GM21367 (cell line): ENCODE data around the gene ZNF611.
"Not testable (repeated sequence)": the region's sequence is repeated elsewhere in the genome, so short reads cannot be mapped to it uniquely, and the experiment has no call there.

Experiments used
- ATAC-seq: cut with Tn5 transposase; IDR thresholded peaks from one replicate; pipeline ENCODE4 v1.9.1; 2021; ENCODE audit not compliant: unreplicated experiment

ZNF611 gene

DNA sequence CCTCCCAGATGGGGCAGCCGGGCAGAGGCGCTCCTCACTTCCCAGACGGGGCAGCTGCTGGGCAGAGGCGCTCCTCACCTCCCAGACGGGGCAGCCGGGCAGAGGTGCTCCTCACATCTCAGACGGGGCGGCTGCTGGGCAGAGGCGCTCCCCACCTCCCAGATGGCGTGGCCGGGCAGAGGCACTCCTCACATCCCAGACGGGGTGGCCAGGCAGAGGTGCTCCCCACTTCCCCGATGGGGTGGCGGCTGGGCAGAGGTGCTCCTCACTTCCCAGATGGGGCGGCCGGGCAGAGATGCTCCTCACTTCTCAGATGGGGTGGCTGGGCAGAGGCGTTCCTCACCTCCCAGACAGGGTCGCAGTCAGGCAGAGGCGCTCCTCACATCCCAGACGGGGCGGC is 14.3 kb downstream of the ZNF611 start:
- not testable (repeated sequence) for ATAC-seq

GRCh38 chr19:52716522-52716921 is 18.3 kb downstream of the ZNF611 start:
- no peak for ATAC-seq

GRCh38 chr19:52715902-52716301 is 18.9 kb downstream of the ZNF611 start:
- ATAC-seq, result not testable (repeated sequence)

DNA sequence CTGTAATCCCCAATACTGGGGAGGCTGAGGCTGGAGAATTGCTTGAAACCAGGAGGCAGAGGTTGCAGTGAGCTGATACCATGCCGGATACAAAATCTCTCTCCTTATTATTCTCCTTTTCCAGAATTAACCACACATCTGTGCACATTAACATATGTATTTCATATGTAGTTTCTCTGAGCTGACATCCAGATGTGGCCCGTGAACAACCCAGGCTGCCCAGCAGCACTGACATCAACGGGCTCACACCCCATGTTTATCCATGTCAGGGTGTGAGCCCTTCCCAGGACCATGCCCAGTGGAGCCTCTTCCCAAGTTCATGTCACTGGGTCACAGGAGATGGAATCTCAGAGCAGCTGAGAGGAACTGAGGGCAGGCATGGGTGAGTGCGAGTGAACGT is 19.5 kb downstream of the ZNF611 start:
- not testable (repeated sequence) for ATAC-seq

GRCh38 chr19:52713051-52713450 is 21.8 kb downstream of the ZNF611 start:
- not testable (repeated sequence) for ATAC-seq

GRCh38 chr19:52711661-52712060 is 23.2 kb downstream of the ZNF611 start:
- ATAC-seq, result not testable (repeated sequence)

DNA sequence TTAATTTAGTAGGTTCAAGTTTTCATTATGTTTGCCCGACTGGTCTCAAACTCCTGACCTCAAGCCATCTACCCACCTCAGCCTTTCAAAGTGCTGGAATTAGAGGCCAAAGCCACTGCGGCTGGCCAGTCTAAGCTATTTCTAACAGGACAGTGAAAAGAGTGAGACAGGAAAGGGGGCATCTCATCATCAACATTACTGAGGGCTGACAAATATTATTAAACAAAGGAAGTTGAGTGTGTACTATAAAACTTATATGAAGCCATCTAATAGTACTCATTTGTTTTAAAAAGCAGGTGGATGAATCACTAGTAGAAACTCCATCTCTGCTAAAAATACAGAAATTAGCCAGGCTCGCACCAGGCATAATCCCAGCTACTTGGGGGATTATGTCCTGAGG is 24.3 kb downstream of the ZNF611 start:
- ATAC-seq, result no peak

- ATAC-seq, result not testable (repeated sequence)
Observed at GRCh38 chr19:52705615-52706014, 29.2 kb downstream of the ZNF611 start.

DNA sequence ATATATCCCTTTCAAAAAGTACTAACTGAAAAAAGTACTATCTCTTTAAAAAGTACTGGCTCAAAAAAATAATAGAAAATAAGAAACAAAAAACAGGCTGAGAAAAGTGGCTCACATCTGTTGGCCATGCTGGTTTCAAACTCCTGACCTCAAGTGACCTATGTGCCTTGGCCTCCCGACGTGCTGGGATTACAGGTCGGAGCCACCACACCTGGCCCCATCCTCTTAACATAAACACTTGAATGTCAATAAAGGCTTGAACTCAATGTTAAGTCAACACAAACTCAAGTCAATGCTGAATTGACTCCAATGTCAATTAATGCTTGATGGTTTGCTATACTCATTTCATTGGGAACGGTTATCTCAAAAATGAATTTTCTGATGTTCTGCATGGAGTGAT is 30.9 kb downstream of the ZNF611 start:
- no peak for ATAC-seq

GRCh38 chr19:52700673-52701072 is 34.2 kb downstream of the ZNF611 start:
- ATAC-seq, result no peak

DNA sequence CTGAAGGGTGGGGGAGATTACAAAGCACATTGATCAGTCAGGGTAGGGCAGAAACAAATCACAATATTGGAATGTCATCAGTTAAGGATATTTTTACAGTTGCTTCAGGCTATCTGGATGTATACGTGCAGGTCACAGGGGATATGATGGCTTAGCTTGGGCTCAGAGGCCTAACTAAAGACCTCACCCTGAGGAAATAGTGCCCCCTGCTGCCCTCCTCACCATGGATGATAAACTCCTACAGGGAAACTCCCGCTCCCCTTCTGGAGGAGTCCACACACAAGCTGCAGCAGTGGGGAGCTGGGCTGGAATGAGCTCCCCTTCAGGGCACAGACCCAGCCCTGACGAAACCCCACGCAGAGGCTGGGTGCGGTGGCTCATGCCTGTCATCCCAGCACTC is 35.3 kb downstream of the ZNF611 start:
- not testable (repeated sequence) for ATAC-seq

DNA sequence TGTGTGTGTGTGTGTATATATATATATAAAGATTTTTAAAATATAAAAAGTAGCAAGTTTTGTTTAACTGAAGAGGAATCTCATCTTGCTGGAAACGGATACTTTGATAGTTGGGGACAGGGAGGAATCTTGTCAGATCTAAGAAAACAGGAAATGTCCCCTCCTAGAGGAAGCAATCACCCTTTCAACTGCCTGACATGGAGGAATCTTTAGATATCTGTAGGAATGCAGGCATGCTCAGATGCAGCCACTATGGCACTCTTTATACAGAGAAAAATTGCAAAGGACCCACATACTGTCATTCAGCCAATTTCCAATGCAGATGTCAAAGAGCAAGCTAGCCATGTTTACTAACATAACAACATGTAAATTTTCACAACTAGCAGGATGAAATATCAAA is 38.8 kb downstream of the ZNF611 start:
- no peak for ATAC-seq

DNA sequence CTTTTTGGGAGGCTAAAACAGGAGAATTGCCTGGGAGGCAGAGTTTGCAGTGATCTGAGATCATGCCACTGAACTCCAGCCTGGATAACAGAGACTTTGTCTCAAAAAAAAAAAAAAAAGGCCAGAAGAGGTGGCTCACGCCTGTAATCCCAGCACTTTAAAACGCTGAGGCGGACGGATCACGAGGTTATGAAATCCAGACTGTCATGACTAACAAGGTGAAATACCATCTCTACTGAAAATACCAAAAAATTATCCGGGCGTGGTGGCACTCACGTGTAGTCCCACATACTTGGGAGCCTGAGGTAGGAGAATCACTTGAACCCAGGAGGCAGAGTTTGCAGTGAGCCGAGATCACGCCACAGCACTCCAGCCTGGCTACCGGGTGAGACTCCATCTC is 39.9 kb downstream of the ZNF611 start:
- no peak for ATAC-seq

DNA sequence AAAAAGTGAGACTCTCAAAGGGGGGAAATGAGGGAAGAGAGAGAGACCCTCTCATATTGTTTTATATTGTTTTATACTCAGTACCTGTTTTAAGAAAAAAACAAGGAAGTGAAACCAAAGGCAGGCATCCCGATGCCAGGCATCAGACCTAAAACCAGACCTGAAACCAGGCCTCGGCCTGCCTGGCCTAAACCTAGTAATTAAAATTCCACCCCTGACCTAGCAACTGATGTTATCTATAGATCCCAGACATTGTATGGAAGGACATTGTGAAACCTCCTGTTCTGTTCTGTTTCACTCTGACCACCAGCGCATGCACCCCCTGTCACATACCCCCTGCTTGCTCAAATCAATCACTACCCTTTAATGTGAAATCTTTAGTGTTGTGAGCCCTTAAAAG is 40.6 kb downstream of the ZNF611 start:
- not testable (repeated sequence) for ATAC-seq

GRCh38 chr19:52692431-52693008 is 42.3 kb downstream of the ZNF611 start:
- no peak for ATAC-seq

GRCh38 chr19:52691737-52692136 is 43.1 kb downstream of the ZNF611 start:
- ATAC-seq, result no peak

DNA sequence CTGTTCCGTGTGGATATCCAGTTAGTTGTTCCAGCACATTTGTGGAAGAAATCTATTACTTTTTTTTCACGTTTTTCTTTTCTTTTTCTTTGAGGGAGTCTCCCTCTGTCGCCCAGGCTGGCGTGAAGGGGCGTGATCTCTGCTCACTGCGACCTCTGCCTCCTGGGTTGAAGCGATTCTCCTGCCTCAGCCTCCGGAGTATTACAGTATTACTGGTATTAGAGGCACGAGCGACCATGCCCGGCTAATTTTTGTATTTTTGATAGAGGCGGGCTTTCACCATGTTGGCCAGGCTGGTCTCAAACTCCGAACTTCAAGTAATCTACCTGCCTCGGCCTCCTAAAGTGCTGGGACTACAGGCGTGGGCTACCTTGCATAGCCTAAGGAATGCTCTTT is 43.6 kb downstream of the ZNF611 start:
- no peak for ATAC-seq

- ATAC-seq, result peak; percentile 81
Observed at GRCh38 chr19:52690369-52691214, 44.3 kb downstream of the ZNF611 start.

GRCh38 chr19:52689843-52690368 is 44.9 kb downstream of the ZNF611 start:
- peak; percentile 28 for ATAC-seq

DNA sequence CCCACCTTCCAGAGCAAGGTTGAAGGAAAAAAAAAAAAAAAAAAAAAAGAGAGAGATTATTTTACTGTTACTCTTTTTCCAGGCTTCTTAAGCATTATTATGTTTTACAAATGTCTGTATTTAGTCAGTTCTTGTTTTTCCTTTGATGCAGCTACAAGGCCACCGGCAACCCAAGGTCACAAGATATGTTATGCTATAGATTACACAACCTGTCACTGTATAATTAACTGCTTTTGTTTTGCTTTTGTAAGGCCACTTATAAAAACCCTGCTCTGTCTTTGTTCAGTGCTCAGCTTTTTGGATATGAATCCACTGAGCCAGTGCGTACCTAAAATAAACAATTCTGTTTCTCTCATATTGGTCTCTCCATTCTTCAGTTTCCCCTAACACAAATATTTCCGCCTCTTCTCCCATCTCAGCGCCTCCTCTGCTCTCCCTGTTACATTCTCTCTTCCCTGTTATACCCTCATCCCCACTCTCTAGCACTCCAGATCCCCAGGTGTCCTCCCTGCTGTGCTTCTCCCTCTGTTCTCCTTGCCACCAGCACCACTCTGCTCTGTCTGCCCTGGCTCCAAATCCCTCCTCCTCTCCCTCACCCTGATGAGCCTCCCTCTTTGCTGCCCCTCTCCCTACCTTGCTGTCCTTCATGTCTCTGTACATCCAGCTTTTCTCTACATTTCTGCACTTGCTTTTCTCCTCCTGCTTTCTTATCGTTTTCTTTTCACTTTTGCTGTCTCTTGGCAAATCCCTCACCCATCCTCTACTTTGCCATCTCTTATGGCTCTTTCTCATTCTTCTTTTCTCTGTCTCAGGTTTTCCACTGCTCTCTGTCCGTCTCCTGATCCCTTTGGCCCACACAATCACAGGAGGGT is 45.7 kb downstream of the ZNF611 start:
- not testable (repeated sequence) for ATAC-seq

DNA sequence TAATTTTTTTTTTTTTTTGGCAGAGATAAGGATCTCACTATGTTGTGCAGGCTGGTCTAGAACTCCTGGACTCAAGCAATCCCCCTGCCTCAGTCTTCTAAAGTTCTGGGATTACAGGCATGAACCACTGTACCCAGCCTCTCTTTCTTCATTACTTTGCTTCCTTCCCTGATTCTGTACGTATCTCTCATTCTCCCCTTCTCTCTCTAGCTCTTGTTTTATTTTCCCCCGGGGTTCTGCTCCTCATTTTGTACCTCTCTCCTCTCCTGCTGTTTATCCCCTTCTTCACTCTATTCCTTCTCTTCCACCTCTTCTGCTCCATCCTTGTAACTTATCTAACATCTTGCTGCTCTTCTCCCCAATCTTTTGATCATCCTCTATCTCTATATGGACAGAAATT is 46.5 kb downstream of the ZNF611 start:
- no peak for ATAC-seq
